Mucosa of rectum (tissue), 2 donors: Measurements from ENCODE around the gene TTC7B.

Source experiments
- H3K27ac ChIP-seq, 2 donors: one replicate each; pipeline ENCODE4 v1.7.0; 2013; ENCODE audit warnings: inconsistent platforms in 2 of 2, low read depth in 2 of 2, low read length in 2 of 2
- H3K27me3 ChIP-seq, 2 donors: one replicate each; pipeline ENCODE4 v1.7.0; 2013; ENCODE audit warnings: low read length in 2 of 2; ENCODE audit not compliant: control insufficient read depth in 2 of 2, insufficient read depth in 2 of 2
- H3K36me3 ChIP-seq, 2 donors: one replicate each; pipeline ENCODE4 v1.7.0; 2013; ENCODE audit warnings: low read length in 2 of 2; ENCODE audit not compliant: control insufficient read depth in 2 of 2, insufficient read depth in 2 of 2
- H3K4me1 ChIP-seq, 2 donors: one replicate each; pipeline ENCODE4 v1.7.0; 2013; ENCODE audit warnings: low read length in 2 of 2, mild to moderate bottlenecking in 1 of 2; ENCODE audit not compliant: control insufficient read depth in 2 of 2, insufficient read depth in 2 of 2
- H3K4me3 ChIP-seq, 2 donors: one replicate each; pipeline ENCODE4 v1.7.0; 2013; ENCODE audit warnings: low read length in 2 of 2
- H3K9ac ChIP-seq, 2 donors: one replicate each; pipeline ENCODE4 v1.7.0; 2013; ENCODE audit warnings: low read length in 2 of 2, low read depth in 1 of 2, mild to moderate bottlenecking in 1 of 2
- H3K9me3 ChIP-seq, 2 donors: one replicate each; pipeline ENCODE4 v1.7.0; 2013; ENCODE audit warnings: low read length in 2 of 2; ENCODE audit not compliant: control insufficient read depth in 2 of 2
- donor health status: healthy.
- donor health status: Normal muscosa, but diverticular disease.

The TTC7B gene

DNA sequence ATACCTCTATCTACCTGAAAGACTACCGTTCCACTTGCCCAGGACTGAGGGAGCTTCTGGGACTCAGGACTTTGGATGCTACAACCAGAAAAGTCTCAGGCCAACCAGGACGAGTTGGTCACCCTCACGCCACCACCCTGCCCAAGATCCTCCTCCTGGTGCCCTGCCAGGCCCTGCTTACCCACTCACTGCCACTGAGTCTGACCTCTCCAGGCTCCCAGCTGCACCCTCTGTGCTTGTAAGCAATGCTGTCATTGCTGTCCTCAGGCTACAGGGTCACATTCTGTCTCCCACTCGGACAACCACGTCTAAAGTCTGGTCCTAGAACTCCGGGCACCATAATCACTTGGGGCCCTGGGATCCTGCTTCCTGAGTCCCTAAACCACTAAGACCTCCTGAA lies 9.2 kb downstream of the TTC7B start:
- Histone ChIP-seq H3K9me3 (no peaks in the 10 kb centered on the region), H3K27ac (no peak overlapping the region), H3K9ac (no peak overlapping the region), H3K36me3 (no peaks in the 10 kb centered on the region), H3K4me3 (no peak overlapping the region), H3K4me1 (no peaks in the 10 kb centered on the region), H3K27me3 (no peaks in the 10 kb centered on the region)

DNA sequence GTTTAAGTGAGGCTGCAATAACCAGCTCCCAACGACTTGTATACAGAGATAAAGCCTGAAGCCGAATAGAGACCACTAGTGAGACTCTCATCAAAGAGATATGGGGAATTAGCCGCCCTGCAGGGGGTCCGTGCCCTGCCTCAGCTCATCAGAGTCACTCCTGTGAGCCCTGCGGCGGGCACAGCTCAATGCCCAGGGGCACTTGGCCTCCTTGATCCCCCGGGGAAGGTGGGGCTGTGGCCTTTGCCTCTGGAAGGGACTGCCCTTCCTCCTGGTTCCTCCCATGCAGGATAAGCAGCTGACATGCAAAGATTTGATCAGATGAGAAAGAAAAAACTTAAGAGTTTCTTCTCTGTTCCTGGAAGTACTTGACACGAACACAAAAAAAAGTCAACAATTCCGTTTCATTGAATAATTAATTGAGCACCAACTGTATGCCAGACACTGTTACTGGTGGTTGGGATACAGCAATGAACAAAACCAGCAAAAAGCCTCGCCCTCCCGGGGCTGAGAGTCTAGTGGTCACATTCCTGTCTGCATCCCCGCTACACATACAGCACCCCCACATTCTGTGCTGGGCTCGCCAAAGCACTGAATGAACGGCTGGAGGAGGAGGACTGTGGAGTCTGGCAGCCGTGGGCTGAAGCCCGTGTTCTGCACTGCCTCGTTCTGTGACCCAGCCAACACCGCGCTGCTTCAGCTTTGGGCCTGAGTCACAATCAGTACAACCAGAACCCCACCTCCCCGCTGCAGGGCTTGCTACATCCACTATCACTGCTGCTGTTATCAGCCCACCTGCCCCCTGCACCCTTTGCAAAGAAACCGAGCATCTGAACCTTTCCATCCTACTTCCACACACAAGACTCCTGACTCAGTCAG lies 10.3 kb downstream of the TTC7B start:
- H3K4me1 ChIP-seq = no peaks in the 10 kb centered on the region
- H3K27ac ChIP-seq = no peak overlapping the region
- no peaks in the 10 kb centered on the region for H3K36me3 ChIP-seq
- H3K9me3 ChIP-seq = no peaks in the 10 kb centered on the region
- no peaks in the 10 kb centered on the region for H3K27me3 ChIP-seq
- no peak overlapping the region for H3K4me3 ChIP-seq
- no peak overlapping the region for H3K9ac ChIP-seq

DNA sequence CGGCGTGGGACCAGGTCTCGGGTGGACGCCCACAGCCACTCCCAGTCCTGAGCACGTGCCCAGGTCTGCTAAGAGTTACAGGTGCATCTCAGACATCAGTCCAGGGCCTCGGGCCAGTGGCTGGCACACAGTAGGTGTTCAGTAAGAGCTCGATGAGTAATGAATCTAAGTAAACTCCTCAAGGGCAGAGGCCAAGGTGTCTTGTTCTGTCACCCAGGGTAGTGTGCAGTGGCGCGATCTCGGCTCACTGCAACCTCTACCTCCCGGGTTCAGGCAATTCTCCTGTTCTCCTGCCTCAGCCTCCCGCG lies 11.2 kb downstream of the TTC7B start:
- H3K27ac ChIP-seq = no peak overlapping the region
- H3K36me3 ChIP-seq = no peaks in the 10 kb centered on the region
- H3K27me3 ChIP-seq = no peaks in the 10 kb centered on the region
- no peaks in the 10 kb centered on the region for H3K4me1 ChIP-seq
- H3K4me3 ChIP-seq = no peak overlapping the region
- no peaks in the 10 kb centered on the region for H3K9me3 ChIP-seq
- no peak overlapping the region for H3K9ac ChIP-seq

DNA sequence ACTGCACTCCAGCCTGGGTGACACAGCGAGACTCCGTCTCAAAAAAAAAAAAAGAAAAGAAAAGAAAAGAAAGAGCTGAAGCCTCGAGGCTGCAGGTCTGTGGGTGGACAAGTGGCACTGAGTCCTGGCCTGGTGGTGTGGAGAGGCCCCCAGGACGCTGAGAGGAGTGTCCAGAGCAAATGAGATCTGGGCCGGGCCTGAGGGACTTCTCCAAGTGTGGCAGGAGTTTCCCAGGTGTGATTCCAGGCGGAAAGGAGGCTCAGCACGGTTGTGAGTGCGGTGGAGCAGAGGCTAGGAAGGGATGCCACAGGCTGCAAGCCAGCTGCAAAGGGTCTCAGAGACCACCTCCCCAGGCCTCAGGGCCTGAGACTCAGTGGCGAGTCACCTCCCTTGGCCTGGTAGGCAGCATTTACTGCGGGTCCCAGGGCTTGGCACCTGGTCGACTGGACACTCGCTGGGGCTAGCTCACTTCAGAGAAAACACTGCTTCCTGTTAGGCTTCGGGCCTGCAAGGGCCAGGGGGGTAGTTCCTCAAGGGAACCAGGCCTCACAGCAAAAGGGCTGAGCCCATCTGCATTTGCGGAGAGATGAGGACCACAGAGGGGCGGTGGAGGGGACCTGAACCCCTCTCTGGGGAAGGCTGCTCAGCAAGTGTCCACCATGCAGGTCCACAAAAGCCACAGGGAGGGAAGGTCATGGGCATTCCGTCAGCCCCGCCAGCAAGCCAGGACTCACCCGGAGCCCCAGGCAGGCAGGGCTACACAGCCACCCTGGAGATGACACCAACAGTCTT lies 11.7 kb downstream of the TTC7B start:
- Histone ChIP-seq H3K9me3 (no peaks in the 10 kb centered on the region), H3K4me1 (no peaks in the 10 kb centered on the region), H3K27me3 (no peaks in the 10 kb centered on the region), H3K36me3 (no peaks in the 10 kb centered on the region), H3K9ac (no peak overlapping the region), H3K4me3 (no peak overlapping the region), H3K27ac (peak overlapping the region in 1 of 2 donors; percentile 11)

DNA sequence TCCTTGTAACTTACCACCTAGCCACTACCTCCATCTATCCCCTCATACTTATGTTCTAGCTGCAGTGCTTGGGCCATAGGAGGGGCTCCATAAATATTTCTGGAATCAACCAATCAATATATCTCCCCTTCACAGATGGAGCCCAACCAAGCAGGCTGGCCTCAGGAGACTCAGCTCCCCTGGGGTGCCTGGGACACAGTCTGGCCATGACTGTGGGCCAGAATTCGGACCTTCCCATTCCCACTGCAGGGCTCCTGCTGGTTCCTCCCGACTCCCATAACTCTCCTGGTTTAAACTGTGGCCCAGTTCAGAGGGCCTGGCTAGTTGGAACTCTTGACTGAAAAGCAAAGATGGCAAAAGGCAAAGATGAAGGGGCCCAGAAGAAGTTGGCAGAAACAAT lies 13.0 kb downstream of the TTC7B start:
- Histone ChIP-seq H3K9me3 (no peaks in the 10 kb centered on the region), H3K27me3 (no peaks in the 10 kb centered on the region), H3K4me1 (no peaks in the 10 kb centered on the region), H3K4me3 (no peak overlapping the region), H3K36me3 (no peaks in the 10 kb centered on the region), H3K9ac (no peak overlapping the region), H3K27ac (peak overlapping the region in 1 of 2 donors; percentile 17)

DNA sequence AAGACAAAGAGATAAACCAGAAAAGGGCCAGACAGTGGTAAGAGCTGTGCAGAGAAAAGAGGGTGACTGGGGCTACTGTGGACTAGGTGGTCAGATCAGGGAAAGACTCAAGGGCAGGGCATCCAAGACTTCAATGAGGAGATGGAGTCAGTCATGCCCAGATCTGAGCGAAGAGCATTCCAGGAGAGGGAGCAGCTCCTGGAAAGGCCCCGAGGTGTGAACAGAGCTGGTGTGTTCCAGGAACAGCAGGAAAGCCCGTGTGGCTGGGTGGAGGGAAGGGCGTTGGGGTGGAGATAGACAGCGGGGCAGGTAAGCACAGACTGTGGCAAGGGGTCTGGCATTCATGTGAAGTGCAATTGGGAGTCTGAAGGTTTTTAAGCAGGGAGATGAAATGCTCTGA lies 16.8 kb downstream of the TTC7B start:
- H3K4me1 ChIP-seq = no peaks in the 10 kb centered on the region

DNA sequence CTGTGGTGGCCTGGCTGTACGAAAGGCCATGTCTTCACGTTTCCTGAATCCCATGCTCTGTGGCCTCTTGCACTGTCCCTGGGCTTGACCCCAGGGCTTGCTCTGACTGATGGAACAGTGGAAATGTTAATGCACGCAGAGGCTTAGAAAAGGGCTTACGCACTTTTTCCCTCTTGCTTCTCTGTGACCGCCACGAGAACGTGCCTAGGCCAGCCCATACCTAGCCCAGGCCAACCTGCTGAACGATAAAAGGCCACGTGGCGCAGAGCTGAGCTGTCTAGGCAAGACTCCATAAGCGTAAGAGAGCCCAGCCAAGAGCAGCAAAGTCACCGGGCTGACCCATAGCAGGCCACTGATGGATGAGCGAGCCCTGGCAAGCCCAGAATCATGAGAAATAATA lies 18.3 kb downstream of the TTC7B start:
- Histone ChIP-seq H3K9me3 (no peaks in the 10 kb centered on the region), H3K36me3 (no peaks in the 10 kb centered on the region), H3K27ac (no peak overlapping the region), H3K4me1 (no peaks in the 10 kb centered on the region), H3K27me3 (no peaks in the 10 kb centered on the region), H3K4me3 (no peak overlapping the region), H3K9ac (no peak overlapping the region)

More for the DNA sequence above, 16.8 kb downstream of the TTC7B start:
- Histone ChIP-seq H3K9me3 (no peaks in the 10 kb centered on the region), H3K27me3 (no peaks in the 10 kb centered on the region), H3K27ac (no peak overlapping the region), H3K36me3 (no peaks in the 10 kb centered on the region), H3K4me3 (no peak overlapping the region), H3K9ac (no peak overlapping the region)

DNA sequence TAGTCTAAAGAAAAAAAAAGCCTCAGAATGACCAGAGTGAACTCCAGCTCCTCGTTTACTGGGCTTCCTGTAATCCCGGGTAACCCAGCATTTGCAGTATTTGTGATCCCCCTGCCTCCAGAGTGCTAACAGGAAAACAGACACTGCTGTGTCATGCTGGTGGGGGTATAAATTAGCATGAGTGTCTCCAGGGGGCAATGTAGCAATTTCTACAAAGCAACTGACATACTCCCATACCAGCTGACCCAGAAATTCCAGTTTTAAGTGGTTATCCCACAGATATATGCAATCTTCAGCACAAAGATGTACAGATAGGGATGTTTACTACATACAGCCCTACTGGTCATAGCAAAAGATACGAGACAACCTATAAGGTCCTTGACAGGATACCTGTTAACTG lies 18.8 kb downstream of the TTC7B start:
- no peak overlapping the region for H3K9ac ChIP-seq
- no peak overlapping the region for H3K4me3 ChIP-seq
- H3K36me3 ChIP-seq = no peaks in the 10 kb centered on the region
- H3K27ac ChIP-seq = no peak overlapping the region
- H3K27me3 ChIP-seq = no peaks in the 10 kb centered on the region
- no peaks in the 10 kb centered on the region for H3K4me1 ChIP-seq
- H3K9me3 ChIP-seq = no peaks in the 10 kb centered on the region

DNA sequence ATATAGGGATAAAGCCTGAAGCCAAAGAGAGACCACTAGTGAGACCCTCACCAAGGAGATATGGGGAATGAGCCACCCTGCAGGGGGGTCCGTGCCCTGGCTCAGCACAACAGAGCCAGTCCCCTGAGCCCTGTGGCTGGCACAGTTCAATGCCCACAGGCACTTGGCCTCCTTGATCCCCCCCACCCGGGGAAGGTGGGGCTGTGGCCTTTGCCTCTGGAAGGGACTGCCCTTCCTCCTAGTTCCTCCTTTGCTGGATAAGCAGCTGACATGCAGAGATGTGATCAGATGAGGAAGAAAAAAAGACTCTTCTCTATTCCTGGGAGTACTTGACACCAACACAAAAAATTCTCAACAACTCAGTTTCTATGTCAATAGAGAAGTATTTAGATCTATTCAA lies 19.9 kb downstream of the TTC7B start:
- Histone ChIP-seq H3K4me1 (no peaks in the 10 kb centered on the region), H3K4me3 (no peak overlapping the region), H3K27me3 (no peaks in the 10 kb centered on the region), H3K36me3 (no peaks in the 10 kb centered on the region), H3K27ac (no peak overlapping the region), H3K9me3 (no peaks in the 10 kb centered on the region), H3K9ac (no peak overlapping the region)

DNA sequence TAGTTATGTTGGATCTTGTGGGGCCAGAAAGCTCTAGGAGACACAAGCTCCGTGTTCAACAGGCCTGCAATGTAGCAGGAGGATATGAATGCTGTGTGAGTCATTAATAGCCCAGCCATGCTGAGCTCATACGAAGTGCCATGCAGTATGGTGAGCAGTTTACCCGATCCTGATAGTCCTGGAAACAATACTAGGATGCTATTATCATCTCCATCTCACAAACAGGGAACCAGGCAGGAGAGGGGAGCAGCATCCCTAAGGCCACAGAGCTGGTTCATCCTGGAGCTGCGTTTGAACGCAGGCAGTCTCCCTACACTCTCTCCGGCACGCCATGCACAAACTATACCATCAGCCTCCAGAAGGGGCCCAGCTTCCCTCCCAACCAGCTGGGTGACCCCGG lies 20.5 kb downstream of the TTC7B start:
- H3K9me3 ChIP-seq = no peaks in the 10 kb centered on the region
- no peaks in the 10 kb centered on the region for H3K36me3 ChIP-seq
- no peak overlapping the region for H3K4me3 ChIP-seq
- H3K9ac ChIP-seq = no peak overlapping the region
- no peak overlapping the region for H3K27ac ChIP-seq
- no peaks in the 10 kb centered on the region for H3K4me1 ChIP-seq
- no peaks in the 10 kb centered on the region for H3K27me3 ChIP-seq
